ENCODE results near the gene TUBA1C.
"Not testable (repeated sequence)": the region's sequence is repeated elsewhere in the genome, so short reads cannot be mapped to it uniquely, and the experiment has no call there.

The TUBA1C gene

DNA sequence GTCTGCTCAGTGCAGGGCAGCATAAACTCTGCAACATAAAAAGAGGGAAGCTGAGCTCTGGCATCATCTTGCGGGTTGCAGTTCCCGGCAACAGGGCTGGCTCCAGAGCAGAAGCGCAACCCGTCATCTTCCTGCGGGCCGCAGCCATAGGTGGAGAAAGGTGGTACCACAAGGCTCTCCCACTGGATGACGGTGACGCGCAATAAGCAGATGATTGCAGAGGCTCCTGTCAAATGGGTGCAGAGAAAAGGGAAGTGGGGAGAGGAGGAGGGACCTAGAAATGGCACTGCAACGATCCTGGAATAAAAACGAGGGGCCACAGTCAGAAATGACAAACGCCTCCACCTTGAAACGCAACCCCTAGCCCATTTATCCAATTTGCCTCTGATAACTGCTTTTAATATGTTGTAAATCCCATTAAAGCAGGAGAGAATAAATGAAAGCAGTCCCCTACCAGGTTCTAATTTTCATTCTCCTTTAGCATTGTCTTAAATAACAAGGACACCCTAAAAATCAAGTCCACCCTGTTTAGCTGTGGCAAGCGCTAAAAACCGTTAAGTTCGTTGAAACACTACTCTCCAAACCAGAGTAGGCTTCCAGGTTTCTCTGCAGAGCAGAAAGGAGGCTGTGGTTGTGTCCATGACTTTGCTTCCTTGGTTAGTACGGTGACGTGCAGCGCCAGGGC lies 30.9 kb upstream of the TUBA1C start:
- peaks cover 32% of the 10 kb centered on the region for H3K27me3 Mint-ChIP-seq
- peak overlapping the region; percentile 92 for H3K27ac Mint-ChIP-seq
- H3K4me1 Mint-ChIP-seq = peaks cover 21% of the 10 kb centered on the region
- CTCF ChIA-PET = interaction anchor here (1.6 to 5.7 kb wide), 2 partner anchors 19 to 146 kb away, joined by 4 to 31 read pairs; no protein-coding TSS in a partner anchor
- peak; percentile 47 for DNase-seq
- H3K4me3 Mint-ChIP-seq = peak overlapping the region; percentile 53
- H3K9me3 Mint-ChIP-seq = no peaks in the 10 kb centered on the region
- no peaks in the 10 kb centered on the region for H3K36me3 Mint-ChIP-seq

DNA sequence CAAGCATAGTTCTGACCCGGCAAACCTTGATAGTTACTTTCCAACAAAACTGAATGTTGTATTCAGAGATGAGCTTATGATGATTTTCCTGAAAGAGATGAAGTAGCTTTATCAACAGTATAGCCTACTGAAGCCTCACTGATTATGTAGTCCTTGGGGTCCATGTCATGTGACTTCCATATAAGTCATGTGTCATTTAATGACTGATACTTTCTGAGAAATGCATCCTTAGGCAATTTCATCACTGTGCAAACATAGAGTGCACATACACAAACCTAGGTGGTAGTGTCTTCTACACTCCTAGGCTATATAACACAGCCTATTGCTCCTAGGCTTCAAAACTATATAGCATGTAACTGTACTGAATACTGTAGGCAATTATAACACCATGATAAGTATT lies 28.5 kb upstream of the TUBA1C start:
- CTCF ChIA-PET = interaction anchor here (1.2 to 5.7 kb wide), 5 partner anchors 12 to 173 kb away, joined by 4 to 31 read pairs (median 14); partner anchors contain the start of gene TUBA1B
- Mint-ChIP-seq H3K27ac (no peak overlapping the region), H3K36me3 (no peaks in the 10 kb centered on the region), H3K27me3 (peaks cover 48% of the 10 kb centered on the region), H3K4me1 (peaks cover 21% of the 10 kb centered on the region), H3K4me3 (no peak overlapping the region), H3K9me3 (no peaks in the 10 kb centered on the region)
- no peak for DNase-seq

DNA sequence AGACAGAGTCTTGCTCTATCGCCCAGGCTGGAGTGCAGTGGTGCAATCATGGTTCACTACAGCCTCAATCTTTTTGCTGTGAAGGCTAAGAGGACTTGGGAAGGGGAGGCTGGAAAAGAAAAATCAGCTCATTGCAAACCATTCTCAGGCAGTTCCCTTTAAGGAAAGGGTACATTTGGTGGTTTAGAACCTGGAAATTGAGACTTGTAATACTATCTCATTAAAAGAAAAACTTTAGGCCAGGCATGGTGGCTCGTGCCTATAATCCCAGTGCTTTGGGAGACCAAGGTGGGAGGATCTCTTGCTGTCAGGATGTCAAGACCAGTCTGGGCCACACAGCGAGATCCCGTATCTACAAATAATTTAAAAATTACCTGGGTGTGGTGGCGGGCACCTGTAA lies 21.3 kb upstream of the TUBA1C start:
- Mint-ChIP-seq H3K4me3 (no peak overlapping the region), H3K4me1 (no peaks in the 10 kb centered on the region), H3K27ac (no peak overlapping the region), H3K36me3 (no peaks in the 10 kb centered on the region), H3K9me3 (no peaks in the 10 kb centered on the region), H3K27me3 (peaks cover 26% of the 10 kb centered on the region)
- CTCF ChIA-PET = interaction anchor here (0.8 to 1.3 kb wide), 2 partner anchors 200 to 252 kb away, joined by 3 read pairs; no protein-coding TSS in a partner anchor
- no peak for DNase-seq

DNA sequence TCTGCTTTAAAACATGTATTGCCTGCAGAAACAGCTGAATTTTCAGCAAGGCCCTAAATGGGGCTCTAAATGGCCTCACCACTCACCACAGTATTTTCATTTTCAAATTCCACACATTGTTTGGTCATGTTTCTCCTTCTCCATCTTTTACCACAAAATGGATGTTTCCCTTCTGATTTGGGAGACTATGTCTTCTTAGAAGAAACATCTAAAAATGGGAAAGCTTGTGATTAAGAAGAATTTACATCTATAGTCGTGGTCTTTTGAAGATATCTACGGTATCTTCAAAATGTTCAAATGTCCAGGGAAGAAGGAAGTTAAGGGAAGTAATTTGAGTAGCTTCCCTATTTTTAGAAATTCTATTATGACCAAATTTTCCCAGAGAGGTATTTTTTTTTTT lies 20.7 kb upstream of the TUBA1C start:
- Mint-ChIP-seq H3K9me3 (no peaks in the 10 kb centered on the region), H3K4me1 (no peaks in the 10 kb centered on the region), H3K27ac (no peak overlapping the region), H3K36me3 (no peaks in the 10 kb centered on the region), H3K4me3 (no peak overlapping the region), H3K27me3 (peaks cover 22% of the 10 kb centered on the region)
- CTCF ChIA-PET = interaction anchor here (0.8 to 1.3 kb wide), 2 partner anchors 201 to 253 kb away, joined by 3 read pairs; no protein-coding TSS in a partner anchor
- no peak for DNase-seq

DNA sequence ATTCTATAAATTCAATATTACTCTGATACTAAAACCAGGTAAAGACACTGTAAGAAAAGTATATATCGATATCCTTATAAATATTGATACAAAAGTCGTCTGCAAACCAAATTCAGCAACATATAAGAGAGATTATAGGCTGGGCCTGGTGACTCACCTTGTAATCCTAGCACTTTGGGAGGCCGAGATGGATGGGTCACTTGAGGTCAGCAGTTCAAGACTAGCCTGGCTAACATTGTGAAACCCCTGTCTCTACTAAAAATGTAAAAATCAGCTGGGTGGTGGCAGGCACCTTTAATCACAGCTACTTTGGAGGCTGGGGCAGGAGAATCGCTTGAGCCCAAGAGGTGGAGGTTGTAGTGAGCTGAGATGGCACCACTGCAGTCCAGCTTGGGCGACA lies 13.5 kb upstream of the TUBA1C start:
- no peaks in the 10 kb centered on the region for H3K36me3 Mint-ChIP-seq
- DNase-seq = no peak
- CTCF ChIA-PET = no interaction called here
- H3K4me1 Mint-ChIP-seq = no peaks in the 10 kb centered on the region
- no peak overlapping the region for H3K4me3 Mint-ChIP-seq
- H3K27ac Mint-ChIP-seq = no peak overlapping the region
- H3K9me3 Mint-ChIP-seq = no peaks in the 10 kb centered on the region
- no peaks in the 10 kb centered on the region for H3K27me3 Mint-ChIP-seq

DNA sequence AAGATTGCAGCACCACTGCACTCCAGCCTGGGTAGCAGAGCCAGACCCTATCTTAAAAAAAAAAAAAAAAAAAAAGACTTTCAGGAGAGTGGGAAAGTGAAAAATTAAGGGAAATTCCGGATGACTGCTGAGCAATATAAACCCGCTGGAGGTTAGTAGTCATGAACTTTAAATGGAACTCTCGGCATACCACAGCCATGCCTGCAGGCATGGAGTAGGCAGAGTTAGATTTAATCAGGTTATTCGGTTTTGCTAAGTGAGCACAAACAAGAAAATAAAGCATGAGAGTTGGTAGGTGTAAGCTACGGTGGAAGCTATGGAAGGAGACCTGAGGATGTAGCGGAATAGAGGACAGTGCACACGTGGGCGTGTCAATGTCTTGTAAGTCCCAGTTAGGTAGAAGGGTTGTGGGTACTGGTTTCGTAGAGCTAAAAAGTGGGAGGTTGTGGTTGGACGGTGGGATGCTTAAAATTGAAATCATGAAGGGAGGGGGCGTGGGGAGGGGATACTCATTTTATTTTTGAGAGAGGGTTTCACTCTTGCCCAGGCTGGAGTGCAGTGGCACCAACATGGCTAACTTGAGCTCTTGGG lies 11.8 kb upstream of the TUBA1C start:
- Mint-ChIP-seq H3K27me3 (no peaks in the 10 kb centered on the region), H3K36me3 (no peaks in the 10 kb centered on the region), H3K4me3 (no peak overlapping the region), H3K27ac (no peak overlapping the region), H3K4me1 (peaks cover 3% of the 10 kb centered on the region), H3K9me3 (no peaks in the 10 kb centered on the region)
- CTCF ChIA-PET = interaction anchor here (1.0 kb wide), 1 partner anchor 106 kb away, joined by 3 read pairs; no protein-coding TSS in a partner anchor
- DNase-seq = no peak

DNA sequence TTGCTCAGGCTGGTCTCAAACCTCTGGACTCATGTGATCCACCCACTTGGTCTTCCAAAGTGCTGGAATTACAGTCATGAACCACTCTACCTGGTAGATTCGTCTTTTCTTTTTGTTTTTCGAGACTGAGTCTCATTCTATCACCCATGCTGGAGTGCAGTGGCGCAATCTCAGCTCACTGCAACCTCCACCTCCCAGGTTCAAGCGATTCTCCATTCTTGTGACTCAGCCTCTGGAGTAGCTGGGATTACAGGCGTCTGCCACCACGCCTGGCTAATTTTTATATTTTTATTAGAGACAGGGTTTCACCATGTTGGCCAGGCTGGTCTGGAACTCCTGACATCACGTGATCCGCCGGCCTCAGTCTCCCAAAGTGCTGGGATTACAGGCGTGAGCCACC lies 9.4 kb upstream of the TUBA1C start:
- DNase-seq, H3K36me3 Mint-ChIP-seq, H3K27ac Mint-ChIP-seq, H3K9me3 Mint-ChIP-seq, CTCF ChIA-PET, H3K4me3 Mint-ChIP-seq, H3K4me1 Mint-ChIP-seq, H3K27me3 Mint-ChIP-seq: not testable (repeated sequence)

DNA sequence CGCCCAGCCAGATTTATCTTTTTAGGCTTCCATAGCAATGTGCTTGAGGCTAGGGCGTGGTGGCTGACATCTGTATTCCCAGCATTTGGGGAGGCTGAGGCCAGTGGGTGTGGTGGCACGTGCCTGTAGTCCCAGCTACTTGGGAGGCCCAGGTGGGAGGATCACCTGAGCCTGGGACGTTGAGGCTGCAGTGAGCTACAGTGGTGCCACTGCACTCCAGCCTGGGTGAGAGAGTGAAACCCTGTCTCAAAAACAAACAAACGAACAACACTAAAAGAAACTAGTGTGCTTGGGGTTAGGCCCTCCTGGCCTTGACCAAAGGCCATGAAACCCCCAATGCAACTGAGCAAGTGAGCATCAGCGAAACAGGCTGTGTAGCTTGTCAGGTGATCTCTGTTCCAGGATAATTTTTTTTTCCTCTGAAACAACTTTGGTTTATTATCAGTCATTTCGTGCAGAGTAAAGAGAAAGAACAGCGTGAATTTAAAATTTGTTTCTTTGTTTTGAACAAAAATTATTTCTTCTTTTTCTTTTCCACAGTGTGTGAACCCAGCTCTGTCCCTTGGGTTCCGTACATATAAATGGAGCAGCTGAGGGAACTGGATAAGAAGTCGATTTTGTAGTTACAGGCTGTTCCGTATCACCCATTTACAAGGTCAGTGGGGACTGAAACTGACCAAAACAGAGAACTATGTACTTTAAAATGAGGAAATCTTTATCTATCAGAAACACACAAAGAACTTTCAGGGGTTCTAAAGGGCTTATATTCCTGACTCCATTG lies 8.8 kb upstream of the TUBA1C start:
- Mint-ChIP-seq H3K36me3 (peaks cover 1% of the 10 kb centered on the region), H3K27ac (no peak overlapping the region), H3K27me3 (no peaks in the 10 kb centered on the region), H3K4me1 (peaks cover 7% of the 10 kb centered on the region), H3K9me3 (no peaks in the 10 kb centered on the region), H3K4me3 (no peak overlapping the region)
- DNase-seq = no peak
- CTCF ChIA-PET = no interaction called here

DNA sequence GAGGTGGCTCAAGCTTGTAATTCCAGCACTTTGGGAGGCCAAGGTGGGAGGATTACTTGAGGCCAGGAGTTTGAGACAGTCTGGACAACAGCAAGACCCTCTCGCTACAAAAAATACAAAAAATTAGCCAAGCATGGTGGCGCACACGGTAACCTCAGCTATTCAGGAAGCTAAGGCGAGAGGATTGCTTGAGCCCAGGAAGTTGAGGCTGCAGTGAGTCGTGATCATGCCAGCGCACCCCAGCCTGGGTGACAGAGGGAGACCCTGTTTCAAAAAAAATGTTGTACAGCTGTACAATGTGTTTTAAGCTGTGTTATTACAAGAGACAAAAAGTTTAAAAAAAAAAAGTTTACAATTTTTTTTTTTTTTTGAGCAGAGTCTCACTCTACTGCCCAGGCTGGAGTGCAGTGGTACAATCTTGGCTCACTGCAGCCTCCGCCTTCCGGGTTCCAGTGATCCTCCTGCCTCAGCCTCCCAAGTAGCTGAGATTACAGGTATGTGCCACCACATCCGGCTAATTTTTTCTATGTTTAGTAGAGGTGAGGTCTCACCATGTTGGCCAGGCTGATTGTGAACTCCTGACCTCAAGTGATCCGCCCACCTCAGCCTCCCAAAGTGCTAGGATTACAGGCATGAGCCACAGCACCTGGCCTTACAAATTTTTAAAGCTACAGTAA lies 7.2 kb upstream of the TUBA1C start:
- DNase-seq, H3K4me1 Mint-ChIP-seq, H3K9me3 Mint-ChIP-seq, CTCF ChIA-PET, H3K27me3 Mint-ChIP-seq, H3K27ac Mint-ChIP-seq, H3K36me3 Mint-ChIP-seq, H3K4me3 Mint-ChIP-seq: not testable (repeated sequence)

DNA sequence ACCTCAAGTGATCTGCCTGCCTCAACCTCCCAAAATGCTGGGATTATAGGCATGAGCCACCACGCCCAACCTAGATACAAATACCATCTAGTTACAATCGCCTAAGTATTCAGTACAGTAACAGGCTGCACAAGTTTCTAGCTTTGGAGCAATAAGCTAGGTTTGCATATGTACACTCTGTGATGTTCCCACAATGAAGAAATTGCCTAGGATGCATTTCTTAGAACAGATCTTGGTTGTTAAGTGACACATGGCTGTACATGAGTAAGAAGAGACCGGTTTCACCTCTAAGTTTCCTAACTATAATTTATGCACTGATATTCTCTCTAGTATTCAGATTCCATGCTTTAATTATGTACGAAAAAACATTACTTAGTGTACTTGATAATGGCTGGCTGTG lies 5.4 kb upstream of the TUBA1C start:
- CTCF ChIA-PET = interaction anchor here (1.2 kb wide), 2 partner anchors 11 to 15 kb away, joined by 3 read pairs; no protein-coding TSS in a partner anchor
- H3K4me3 Mint-ChIP-seq = no peak overlapping the region
- no peak for DNase-seq
- H3K4me1 Mint-ChIP-seq = peaks cover 20% of the 10 kb centered on the region
- H3K27ac Mint-ChIP-seq = no peak overlapping the region
- no peaks in the 10 kb centered on the region for H3K27me3 Mint-ChIP-seq
- peaks cover 7% of the 10 kb centered on the region for H3K36me3 Mint-ChIP-seq
- H3K9me3 Mint-ChIP-seq = no peaks in the 10 kb centered on the region

DNA sequence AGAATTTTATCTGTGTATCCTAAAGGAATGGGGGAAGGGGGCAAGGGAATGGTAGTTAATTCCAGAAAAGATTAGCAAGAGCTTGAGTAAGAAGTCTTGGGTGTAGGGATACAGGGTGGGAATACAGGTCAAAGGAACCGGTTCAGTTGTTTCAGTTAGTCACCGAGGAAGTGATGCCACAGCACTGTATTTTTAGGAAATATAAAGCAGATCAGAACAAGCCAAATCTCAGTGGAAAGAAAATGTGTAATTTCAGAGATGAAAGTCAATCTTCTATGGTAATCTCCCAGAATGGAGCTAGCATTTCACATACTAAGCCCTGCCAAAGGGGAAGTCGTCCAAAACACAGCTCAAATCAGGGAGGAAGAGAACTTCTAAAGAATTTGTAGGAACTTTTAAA lies 4.7 kb upstream of the TUBA1C start:
- no peak overlapping the region for H3K27ac Mint-ChIP-seq
- peaks cover 20% of the 10 kb centered on the region for H3K4me1 Mint-ChIP-seq
- peaks cover 7% of the 10 kb centered on the region for H3K36me3 Mint-ChIP-seq
- CTCF ChIA-PET = interaction anchor here (0.5 to 1.2 kb wide), 3 partner anchors 10 to 41 kb away, joined by 3 read pairs; no protein-coding TSS in a partner anchor
- H3K9me3 Mint-ChIP-seq = no peaks in the 10 kb centered on the region
- no peak overlapping the region for H3K4me3 Mint-ChIP-seq
- no peaks in the 10 kb centered on the region for H3K27me3 Mint-ChIP-seq
- DNase-seq = no peak

DNA sequence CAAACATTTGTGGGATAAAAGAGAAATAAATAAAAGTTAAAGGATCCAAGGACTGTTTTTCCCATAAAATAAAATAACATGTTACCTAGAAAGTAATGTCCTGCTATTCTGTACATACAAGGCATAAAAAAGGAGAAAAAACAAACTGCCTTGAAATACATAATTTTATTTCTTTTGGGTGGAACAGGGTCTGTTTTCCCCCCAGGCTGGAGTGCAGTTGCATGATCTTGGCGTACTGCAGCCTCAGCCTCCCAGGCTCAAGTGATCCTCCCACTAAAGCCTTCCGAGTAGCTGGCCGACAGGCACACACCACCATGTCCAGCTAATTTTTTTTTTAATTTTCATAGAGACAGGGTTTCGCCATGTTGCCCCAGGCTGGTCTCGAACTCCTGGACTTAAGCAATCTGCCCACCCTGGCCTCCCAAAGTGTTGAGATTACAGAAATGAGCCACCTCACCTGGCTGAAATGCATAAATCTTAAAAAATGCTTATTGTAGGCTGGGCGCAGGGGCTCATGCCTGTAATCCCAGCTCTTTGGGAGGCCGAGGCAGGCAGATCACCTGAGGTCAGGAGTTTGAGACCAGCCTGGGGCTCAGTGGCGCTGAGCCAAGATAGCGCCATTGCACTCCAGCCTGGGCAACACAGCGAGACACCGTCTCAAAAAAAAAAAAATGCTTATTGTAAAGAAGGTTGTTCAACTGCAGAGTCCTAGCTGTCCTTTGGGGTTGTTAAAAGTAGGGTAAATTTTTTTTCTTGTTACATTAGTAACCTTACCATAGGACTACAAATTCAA lies 4.1 kb upstream of the TUBA1C start:
- CTCF ChIA-PET = interaction anchor here (0.5 to 1.2 kb wide), 3 partner anchors 10 to 40 kb away, joined by 3 read pairs; no protein-coding TSS in a partner anchor

DNA sequence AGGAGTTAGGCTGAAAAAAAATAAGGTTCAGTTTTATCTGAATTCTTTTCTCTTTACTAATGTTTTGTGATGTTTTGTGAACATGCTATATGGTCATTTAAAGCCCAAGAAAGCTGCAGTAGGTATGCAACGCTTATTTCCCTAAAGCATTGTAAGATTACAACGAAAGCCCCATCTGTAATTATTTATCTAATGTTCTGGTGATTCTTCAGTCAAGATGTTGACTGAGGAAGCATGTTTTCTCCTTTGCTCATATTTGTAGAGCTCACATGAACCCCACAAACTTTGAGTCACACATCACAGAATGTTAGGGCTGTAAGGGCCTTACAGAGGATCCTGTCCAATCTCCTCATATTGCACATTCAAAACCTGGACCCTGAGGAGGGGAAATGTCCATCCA lies 3.2 kb upstream of the TUBA1C start:
- DNase-seq = no peak
- Mint-ChIP-seq H3K4me1 (peaks cover 28% of the 10 kb centered on the region), H3K4me3 (no peak overlapping the region)

More for the DNA sequence above, 4.1 kb upstream of the TUBA1C start:
- Mint-ChIP-seq H3K27me3 (peaks cover 4% of the 10 kb centered on the region), H3K27ac (no peak overlapping the region), H3K4me1 (peaks cover 22% of the 10 kb centered on the region), H3K36me3 (peaks cover 11% of the 10 kb centered on the region), H3K4me3 (no peak overlapping the region), H3K9me3 (no peaks in the 10 kb centered on the region)
- no peak for DNase-seq

More for the DNA sequence above, 3.2 kb upstream of the TUBA1C start:
- CTCF ChIA-PET = no interaction called here
- peaks cover 4% of the 10 kb centered on the region for H3K27me3 Mint-ChIP-seq
- peaks cover 15% of the 10 kb centered on the region for H3K36me3 Mint-ChIP-seq
- no peaks in the 10 kb centered on the region for H3K9me3 Mint-ChIP-seq
- H3K27ac Mint-ChIP-seq = no peak overlapping the region
